HepG2 (cell line): ENCODE measurements around the gene SEC14L5.

Source experiments
- PHF8 ChIP-seq: sonication (generic); formaldehyde crosslinking; IDR thresholded peaks from 2 replicates; pipeline ENCODE4 v1.5.0; 2020; ENCODE audit warnings: missing genetic modification reagents
- POLR2A ChIP-seq, 2 experiments: IDR thresholded peaks; 2 replicates each; pipeline ENCODE4 v1.6.1; 2011; ENCODE audit warnings: low read depth in 2 of 2, low read length in 2 of 2, mild to moderate bottlenecking in 1 of 2, moderate library complexity in 1 of 2; ENCODE audit not compliant: insufficient read depth in 1 of 2
- TBP ChIP-seq: sonication (generic); formaldehyde crosslinking; IDR thresholded peaks from 2 replicates; pipeline ENCODE4 v1.5.0; 2020; ENCODE audit warnings: missing genetic modification reagents
- TCF12 ChIP-seq, 2 experiments: fragments of 450-650 bp in 1 of 2; sonication (generic) in 1 of 2; formaldehyde crosslinking in 1 of 2; IDR thresholded peaks; 2 replicates each; pipeline versions ENCODE4 v1.6.1 to v1.8.0; 2017 to 2022; ENCODE audit warnings: antibody characterized with exemption in 1 of 2, mild to moderate bottlenecking in 1 of 2, missing genetic modification reagents in 1 of 2, moderate library complexity in 1 of 2
- TGIF2 ChIP-seq: IDR thresholded peaks from 2 replicates; pipeline ENCODE4 v1.6.1; 2016; ENCODE audit warnings: control low read depth, missing compliant biosample characterization
- ZFX ChIP-seq: sonication (generic); formaldehyde crosslinking; IDR thresholded peaks from 2 replicates; pipeline ENCODE4 v1.4.0; 2020; ENCODE audit warnings: mild to moderate bottlenecking, low read depth, missing genetic modification reagents, moderate library complexity
- ZNF660 ChIP-seq: sonication (generic); formaldehyde crosslinking; IDR thresholded peaks from 2 replicates; pipeline ENCODE4 v1.5.1; 2020; ENCODE audit warnings: mild to moderate bottlenecking, low read depth, missing genetic modification reagents, borderline replicate concordance
- TF ChIP-seq, protein P1 (sequence below): sonication (generic); formaldehyde crosslinking; IDR thresholded peaks from 2 replicates; pipeline ENCODE4 v1.5.0; 2020; ENCODE audit warnings: mild to moderate bottlenecking, missing genetic modification reagents, moderate library complexity

- TF ChIP-seq POLR2A (IDR thresholded peaks at IDR 0.05; ENCODE audit: insufficient read depth in 1 of 2, low read depth in 2 of 2, low read length in 2 of 2): no peak
- TF ChIP-seq TGIF2 (CRISPR knock-in tag): no peak
- TF ChIP-seq TBP (CRISPR knock-in tag): no peak
- no peak for TF ChIP-seq ZNF660 (CRISPR knock-in tag)
- no peak for TF ChIP-seq TCF12 (IDR thresholded peaks at IDR 0.05)
- no peak for TF ChIP-seq TCF12 (CRISPR knock-in tag; IDR thresholded peaks at IDR 0.05)
- TF ChIP-seq ZFX: peak; percentile 39
- TF ChIP-seq, protein P1, sequence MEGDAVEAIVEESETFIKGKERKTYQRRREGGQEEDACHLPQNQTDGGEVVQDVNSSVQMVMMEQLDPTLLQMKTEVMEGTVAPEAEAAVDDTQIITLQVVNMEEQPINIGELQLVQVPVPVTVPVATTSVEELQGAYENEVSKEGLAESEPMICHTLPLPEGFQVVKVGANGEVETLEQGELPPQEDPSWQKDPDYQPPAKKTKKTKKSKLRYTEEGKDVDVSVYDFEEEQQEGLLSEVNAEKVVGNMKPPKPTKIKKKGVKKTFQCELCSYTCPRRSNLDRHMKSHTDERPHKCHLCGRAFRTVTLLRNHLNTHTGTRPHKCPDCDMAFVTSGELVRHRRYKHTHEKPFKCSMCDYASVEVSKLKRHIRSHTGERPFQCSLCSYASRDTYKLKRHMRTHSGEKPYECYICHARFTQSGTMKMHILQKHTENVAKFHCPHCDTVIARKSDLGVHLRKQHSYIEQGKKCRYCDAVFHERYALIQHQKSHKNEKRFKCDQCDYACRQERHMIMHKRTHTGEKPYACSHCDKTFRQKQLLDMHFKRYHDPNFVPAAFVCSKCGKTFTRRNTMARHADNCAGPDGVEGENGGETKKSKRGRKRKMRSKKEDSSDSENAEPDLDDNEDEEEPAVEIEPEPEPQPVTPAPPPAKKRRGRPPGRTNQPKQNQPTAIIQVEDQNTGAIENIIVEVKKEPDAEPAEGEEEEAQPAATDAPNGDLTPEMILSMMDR (CRISPR knock-in tag): peak; percentile 90
- TF ChIP-seq PHF8: no peak
Observed at GRCh38 chr16:5056352-5056751, 98.2 kb downstream of the SEC14L5 start.
